Tibial nerve (tissue), 4 donors: ENCODE results near the gene FAM227A. TPM values are rescaled to one million over a fixed set of nuclear protein-coding genes. Genes with fewer than 3 reads are reported as not detected.

Experiments
- DNase-seq, 2 donors: peaks; one replicate each; pipeline ENCODE4 v3.0.0-alpha.2; 2019; ENCODE audit warnings: low spot score in 2 of 2
- H3K27ac ChIP-seq, 4 donors: fragments of 200-600 bp; sonication (generic) in 3 of 4; one replicate each; pipeline ENCODE4 v1.5.1; 2017 to 2019; ENCODE audit warnings: mild to moderate bottlenecking in 1 of 4
- H3K27me3 ChIP-seq, 2 donors: fragments of 200-600 bp; sonication (generic) in 1 of 2; one replicate each; pipeline versions ENCODE4 v1.5.1 to v1.6.0; 2017 to 2019
- H3K36me3 ChIP-seq, 3 donors: fragments of 200-600 bp; sonication (generic); one replicate each; pipeline ENCODE4 v1.5.1; 2018 to 2019
- H3K4me1 ChIP-seq, 4 donors: fragments of 200-600 bp; sonication (generic) in 3 of 4; one replicate each; pipeline ENCODE4 v1.5.1; 2017 to 2019
- H3K4me3 ChIP-seq, 4 donors: fragments of 200-600 bp; sonication (generic) in 3 of 4; one replicate each; pipeline ENCODE4 v1.5.1; 2017 to 2019; ENCODE audit warnings: mild to moderate bottlenecking in 1 of 4, moderate library complexity in 1 of 4
- H3K9me3 ChIP-seq, 4 donors: fragments of 200-600 bp; sonication (generic) in 3 of 4; one replicate each; pipeline ENCODE4 v1.5.1; 2017 to 2019
- EP300 ChIP-seq, 2 donors: sonication (generic); formaldehyde crosslinking; IDR thresholded peaks; one replicate each; pipeline ENCODE4 v1.6.1; 2017; ENCODE audit warnings: antibody characterized with exemption in 2 of 2, mild to moderate bottlenecking in 1 of 2
- POLR2A ChIP-seq, 2 donors: fragments of 450-650 bp; IDR thresholded peaks; one replicate each; pipeline ENCODE4 v1.6.1; 2017; ENCODE audit warnings: antibody characterized with exemption in 2 of 2, mild to moderate bottlenecking in 2 of 2, moderate library complexity in 2 of 2
- WGBS, 2 donors: methylation state at CpG; one replicate each; pipeline ENCODE4 v1.1.5; 2018; 5-methylcytosine and 5-hydroxymethylcytosine counted together
- total RNA-seq, 4 donors: library from RNA; depleted of rRNA; stranded (reverse); fragments of >200 nt; gene quantifications; one replicate each; pipeline ENCODE4 v1.1.0, GENCODE V29; 2016
- TF ChIP-seq, protein P1 (sequence below), 5 experiments: fragments of 200-600 bp in 3 of 5; fragments of 450-650 bp in 2 of 5; sonication (generic) in 3 of 5; IDR thresholded peaks; one replicate each; pipeline ENCODE4 v1.5.1; 2016 to 2019; ENCODE audit warnings: antibody characterized with exemption in 5 of 5, mild to moderate bottlenecking in 3 of 5, moderate library complexity in 2 of 5

FAM227A gene
- total RNA-seq, 4 donors from 2014 or later, result 1.3 to 10.2 (median 6.7) TPM

DNA sequence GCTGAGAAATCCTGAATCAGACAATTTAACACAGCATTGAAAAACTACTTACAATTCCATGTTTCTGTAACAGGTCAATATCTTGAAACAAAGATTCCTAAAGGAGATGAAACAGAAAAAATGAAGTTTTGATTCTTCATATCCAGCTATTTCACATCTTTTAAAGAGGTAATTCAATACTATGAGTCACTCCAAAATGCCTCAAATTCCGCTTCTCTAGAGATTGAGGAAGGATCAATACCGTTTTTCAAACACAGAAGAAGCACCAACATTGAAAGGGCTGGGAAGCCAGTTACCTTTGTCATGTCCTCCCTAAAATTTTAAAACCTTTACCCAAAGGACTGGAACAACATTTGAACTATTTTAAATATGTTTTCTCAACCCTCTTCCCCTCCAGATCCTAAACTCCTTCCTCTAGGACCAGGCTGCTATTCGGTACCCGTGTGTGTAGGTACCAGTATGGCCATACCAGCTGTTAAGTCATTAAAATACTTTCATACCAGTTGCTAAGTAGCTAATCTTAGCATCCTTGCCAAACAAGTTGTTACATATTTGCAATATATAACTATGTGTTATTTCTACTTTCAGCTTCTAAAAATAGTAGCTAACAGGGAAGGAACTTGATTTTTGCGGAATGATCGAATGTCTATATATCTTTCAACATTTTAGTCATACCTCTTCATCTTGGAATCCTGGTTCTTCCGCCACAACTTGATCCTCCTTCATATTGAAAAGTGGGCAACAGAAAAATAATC, 88.5 kb downstream of the FAM227A start:
- H3K27ac ChIP-seq, result peak overlapping the region in 2 of 4 donors; percentile 92 to 95
- H3K9me3 ChIP-seq, result no peaks in the 10 kb centered on the region
- 67 to 72% methylated on average over 7 of the region's 7 CpGs for WGBS, 2 donors
- TF ChIP-seq EP300 (IDR thresholded peaks at IDR 0.05), result no peak
- TF ChIP-seq, protein P1, sequence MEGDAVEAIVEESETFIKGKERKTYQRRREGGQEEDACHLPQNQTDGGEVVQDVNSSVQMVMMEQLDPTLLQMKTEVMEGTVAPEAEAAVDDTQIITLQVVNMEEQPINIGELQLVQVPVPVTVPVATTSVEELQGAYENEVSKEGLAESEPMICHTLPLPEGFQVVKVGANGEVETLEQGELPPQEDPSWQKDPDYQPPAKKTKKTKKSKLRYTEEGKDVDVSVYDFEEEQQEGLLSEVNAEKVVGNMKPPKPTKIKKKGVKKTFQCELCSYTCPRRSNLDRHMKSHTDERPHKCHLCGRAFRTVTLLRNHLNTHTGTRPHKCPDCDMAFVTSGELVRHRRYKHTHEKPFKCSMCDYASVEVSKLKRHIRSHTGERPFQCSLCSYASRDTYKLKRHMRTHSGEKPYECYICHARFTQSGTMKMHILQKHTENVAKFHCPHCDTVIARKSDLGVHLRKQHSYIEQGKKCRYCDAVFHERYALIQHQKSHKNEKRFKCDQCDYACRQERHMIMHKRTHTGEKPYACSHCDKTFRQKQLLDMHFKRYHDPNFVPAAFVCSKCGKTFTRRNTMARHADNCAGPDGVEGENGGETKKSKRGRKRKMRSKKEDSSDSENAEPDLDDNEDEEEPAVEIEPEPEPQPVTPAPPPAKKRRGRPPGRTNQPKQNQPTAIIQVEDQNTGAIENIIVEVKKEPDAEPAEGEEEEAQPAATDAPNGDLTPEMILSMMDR (IDR thresholded peaks at IDR 0.05), result no peak
- no peak for TF ChIP-seq POLR2A (IDR thresholded peaks at IDR 0.05)
- DNase-seq, result no peak
- H3K4me1 ChIP-seq, result peaks cover 0 to 45% (median 11%) of the 10 kb centered on the region in 4 donors
- H3K27me3 ChIP-seq, result no peaks in the 10 kb centered on the region
- H3K36me3 ChIP-seq, result no peaks in the 10 kb centered on the region
- no peak overlapping the region for H3K4me3 ChIP-seq

DNA sequence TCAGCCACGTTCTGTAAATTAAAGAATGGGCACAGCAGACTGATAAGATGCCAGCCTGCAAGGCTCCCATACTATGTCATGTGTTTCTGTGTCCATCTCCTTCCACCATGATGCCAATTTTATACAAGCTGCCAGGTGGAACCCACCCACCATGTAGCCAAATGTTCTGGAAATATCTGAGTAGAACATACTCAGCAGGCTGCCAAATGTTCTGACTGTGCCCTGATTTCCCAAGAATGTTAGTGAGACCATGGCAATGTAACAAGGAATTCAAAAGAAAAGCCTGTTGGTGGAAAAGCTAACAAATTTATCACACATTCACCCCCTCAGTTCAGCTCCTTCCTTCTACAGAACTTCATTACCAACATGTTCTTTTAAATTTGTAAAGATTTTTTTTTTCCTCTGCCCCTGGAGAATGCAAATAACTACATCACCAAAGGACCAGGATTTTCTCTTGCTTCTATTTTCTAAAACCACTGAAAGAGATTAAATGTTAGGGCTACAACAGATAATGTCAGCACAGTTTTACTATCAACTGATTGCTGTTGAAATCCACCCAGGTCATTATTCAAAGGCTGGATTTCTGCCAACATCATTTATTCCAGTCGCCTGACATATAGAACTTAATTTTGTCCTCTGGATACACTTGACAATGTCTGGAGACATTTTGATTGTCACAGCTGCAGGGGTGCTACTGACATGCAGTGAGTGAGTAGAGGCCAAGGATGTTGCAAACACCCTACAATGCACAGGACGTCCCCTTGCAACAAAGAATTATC, 89.3 kb downstream of the FAM227A start:
- Histone ChIP-seq H3K4me3 (no peak overlapping the region), H3K9me3 (no peaks in the 10 kb centered on the region), H3K4me1 (peaks cover 0 to 44% (median 11%) of the 10 kb centered on the region in 4 donors), H3K27ac (peak overlapping the region in 2 of 4 donors; percentile 92 to 95), H3K36me3 (no peaks in the 10 kb centered on the region), H3K27me3 (no peaks in the 10 kb centered on the region)
- WGBS, 2 donors, result 30 to 40% methylated on average over 3 of the region's 3 CpGs
- TF ChIP-seq, protein P1 (IDR thresholded peaks at IDR 0.05), result no peak
- TF ChIP-seq EP300 (IDR thresholded peaks at IDR 0.05), result no peak
- TF ChIP-seq POLR2A (IDR thresholded peaks at IDR 0.05), result no peak
- no peak for DNase-seq

DNA sequence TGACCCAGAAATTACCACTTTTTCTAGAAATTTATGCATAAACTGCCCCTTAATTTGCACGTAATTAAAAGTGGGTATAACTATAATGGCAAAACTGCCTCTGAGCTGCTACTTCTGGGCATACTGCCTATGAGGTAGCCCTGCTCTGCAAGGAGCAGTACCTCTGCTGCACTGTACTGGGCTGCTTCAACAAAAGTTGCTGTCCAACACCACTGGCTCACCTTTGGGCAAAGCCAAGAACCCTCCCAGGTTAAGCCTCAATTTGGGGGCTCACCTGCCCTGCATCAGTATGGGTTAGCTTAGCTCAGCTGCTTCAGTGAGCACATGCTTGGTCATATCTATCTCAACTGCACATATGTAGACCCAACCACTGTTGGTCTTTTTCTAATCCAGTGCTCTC, 90.8 kb downstream of the FAM227A start:
- no peak for DNase-seq
- peaks cover 0 to 31% (median 5%) of the 10 kb centered on the region in 4 donors for H3K4me1 ChIP-seq
- no peak overlapping the region for H3K4me3 ChIP-seq
- H3K36me3 ChIP-seq, result no peaks in the 10 kb centered on the region
- no peaks in the 10 kb centered on the region for H3K27me3 ChIP-seq
- H3K27ac ChIP-seq, result no peak overlapping the region
- 93 to 95% methylated on average over 1 of the region's 1 CpG for WGBS, 2 donors
- H3K9me3 ChIP-seq, result no peaks in the 10 kb centered on the region
- TF ChIP-seq POLR2A (IDR thresholded peaks at IDR 0.05), result no peak

DNA sequence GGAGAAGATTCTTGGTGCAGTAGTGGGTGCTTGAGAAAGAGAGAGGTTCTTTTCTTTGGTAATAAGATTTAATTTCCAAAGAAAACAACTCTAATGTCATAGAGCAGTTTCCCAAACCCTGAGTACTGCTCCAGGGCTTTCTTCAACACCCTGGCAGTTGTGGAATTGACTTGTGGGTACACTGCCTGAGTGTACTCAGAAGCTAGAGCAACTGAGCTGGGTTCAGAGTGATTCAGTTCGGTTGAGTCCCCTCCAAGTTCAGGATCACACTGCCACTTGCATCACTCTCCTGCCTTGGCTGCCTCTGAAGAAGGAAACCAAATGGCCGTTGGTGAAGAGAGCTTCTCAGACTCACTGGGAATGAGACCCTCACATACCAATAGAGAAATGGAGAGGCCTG, 91.5 kb downstream of the FAM227A start:
- 88 to 91% methylated on average over 2 of the region's 2 CpGs for WGBS, 2 donors
- H3K27ac ChIP-seq, result no peak overlapping the region
- no peaks in the 10 kb centered on the region for H3K36me3 ChIP-seq
- no peak for DNase-seq
- no peaks in the 10 kb centered on the region for H3K9me3 ChIP-seq
- TF ChIP-seq, protein P1 (IDR thresholded peaks at IDR 0.05), result no peak
- TF ChIP-seq POLR2A (IDR thresholded peaks at IDR 0.05) (no peak), EP300 (IDR thresholded peaks at IDR 0.05) (no peak)
- H3K27me3 ChIP-seq, result no peaks in the 10 kb centered on the region
- H3K4me1 ChIP-seq, result peaks cover 0 to 29% (median 5%) of the 10 kb centered on the region in 4 donors
- no peak overlapping the region for H3K4me3 ChIP-seq

DNA sequence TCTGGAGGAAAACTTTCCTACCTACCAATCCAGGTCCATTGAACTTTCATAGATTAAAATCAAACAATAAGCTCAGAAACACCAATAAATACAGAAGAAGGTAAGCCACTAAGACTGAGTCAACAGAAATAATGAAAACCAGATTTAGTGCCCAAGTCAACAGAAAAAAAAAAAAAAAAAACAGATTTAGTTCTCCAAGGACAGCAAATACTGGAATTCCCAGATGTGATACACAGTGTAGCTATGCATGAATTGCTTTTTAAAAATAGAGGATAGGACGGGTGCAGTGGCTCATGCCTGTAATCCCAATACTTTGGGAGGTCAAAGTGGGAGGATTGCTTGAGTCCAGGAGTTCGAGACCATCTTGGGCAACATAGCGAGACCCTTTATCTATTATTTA, 101.9 kb downstream of the FAM227A start:
- Histone ChIP-seq H3K4me3 (no peak overlapping the region), H3K4me1 (no peaks in the 10 kb centered on the region), H3K36me3 (no peaks in the 10 kb centered on the region), H3K27ac (no peak overlapping the region), H3K9me3 (no peaks in the 10 kb centered on the region), H3K27me3 (no peaks in the 10 kb centered on the region)
- WGBS, 2 donors, result 80 to 81% methylated on average over 3 of the region's 3 CpGs
- TF ChIP-seq, protein P1 (IDR thresholded peaks at IDR 0.05), result no peak
- no peak for TF ChIP-seq POLR2A (IDR thresholded peaks at IDR 0.05)
- TF ChIP-seq EP300 (IDR thresholded peaks at IDR 0.05), result no peak
- DNase-seq, result no peak
